ENCODE measurements around the gene RSPH1.
"Not testable (repeated sequence)": the region's sequence is repeated elsewhere in the genome, so short reads cannot be mapped to it uniquely, and the experiment has no call there.

Gene RSPH1

GRCh38 chr21:42480736-42481135, 15.3 kb downstream of the RSPH1 start:
- DNase-seq, result no peak

- DNase-seq, result no peak
Measured at GRCh38 chr21:42479582-42479981, 16.4 kb downstream of the RSPH1 start.

GRCh38 chr21:42478504-42478903, 17.5 kb downstream of the RSPH1 start:
- no peak for DNase-seq

- DNase-seq, result no peak
Measured at GRCh38 chr21:42476388-42477331, 19.4 kb downstream of the RSPH1 start.

GRCh38 chr21:42475526-42476387, 20.3 kb downstream of the RSPH1 start:
- no peak for DNase-seq

- DNase-seq, result no peak
Measured at GRCh38 chr21:42475036-42475435, 21.0 kb downstream of the RSPH1 start.

GRCh38 chr21:42474043-42474831, 21.8 kb downstream of the RSPH1 start:
- no peak for DNase-seq

GRCh38 chr21:42473498-42474042, 22.5 kb downstream of the RSPH1 start:
- no peak for DNase-seq

GRCh38 chr21:42472521-42472920, 23.5 kb downstream of the RSPH1 start:
- no peak for DNase-seq

- DNase-seq, result no peak
Measured at GRCh38 chr21:42471716-42472330, 24.2 kb downstream of the RSPH1 start.

GRCh38 chr21:42471206-42471605, 24.8 kb downstream of the RSPH1 start:
- no peak for DNase-seq

- not testable (repeated sequence) for DNase-seq
Measured at GRCh38 chr21:42469726-42470125, 26.3 kb downstream of the RSPH1 start.

GRCh38 chr21:42469272-42469671, 26.8 kb downstream of the RSPH1 start:
- DNase-seq, result no peak

- no peak for DNase-seq
Measured at GRCh38 chr21:42468491-42469131, 27.4 kb downstream of the RSPH1 start.

- no peak for DNase-seq
Measured at GRCh38 chr21:42467140-42467983, 28.7 kb downstream of the RSPH1 start.

- no peak for DNase-seq
Measured at GRCh38 chr21:42466700-42467099, 29.3 kb downstream of the RSPH1 start.

- DNase-seq, result no peak
Measured at GRCh38 chr21:42465803-42466127, 30.3 kb downstream of the RSPH1 start.

GRCh38 chr21:42465008-42465802, 30.8 kb downstream of the RSPH1 start:
- DNase-seq, result no peak

GRCh38 chr21:42463861-42464515, 32.0 kb downstream of the RSPH1 start:
- DNase-seq, result no peak
